H1 (cell line): ENCODE measurements around the gene CBL. TPM values are rescaled to one million over a fixed set of nuclear protein-coding genes. Genes with fewer than 3 reads are reported as not detected.

ENCODE experiments used
- CTCF ChIA-PET: fragments of 300-600 bp; sonication (Branson Sonifier 250); formaldehyde crosslinking; loops from one replicate; lab custom pipeline; 2021; ENCODE audit not compliant: partially characterized antibody; lab: Charles Lee
- POLR2A ChIA-PET: fragments of 300-600 bp; sonication (Branson Sonifier 250); formaldehyde crosslinking; loops from one replicate; lab custom pipeline; 2021; ENCODE audit warnings: inconsistent platforms; ENCODE audit not compliant: partially characterized antibody; lab: Charles Lee
- DNase-seq, 2 experiments: peaks; one replicate each; pipeline versions ENCODE4 v3.0.0 to v3.0.0-alpha.2; 2010 to 2022; ENCODE audit warnings: low spot score in 2 of 2, low read depth in 1 of 2, mixed read lengths in 1 of 2
- FAIRE-seq: peaks from 2 replicates; lab custom pipeline; 2011; peaks lifted over from hg19 to GRCh38; lab: Jason Lieb, UNC
- H2AFZ ChIP-seq: 2 replicates; pipeline ENCODE4 v1.8.1; 2012; ENCODE audit warnings: low read length, inconsistent platforms
- H2AK5ac ChIP-seq: 2 replicates; pipeline ENCODE4 v1.6.1; 2013; ENCODE audit warnings: low read depth, low read length
- H2BK120ac ChIP-seq: replicated peaks from 2 replicates; pipeline ENCODE3; 2013; ENCODE audit warnings: low read depth, low read length, inconsistent platforms
- H2BK12ac ChIP-seq: 2 replicates; pipeline ENCODE4 v1.6.1; 2013; ENCODE audit warnings: low read depth, low read length
- H2BK15ac ChIP-seq: 2 replicates; pipeline ENCODE4 v1.6.1; 2013; ENCODE audit warnings: low read length
- H2BK20ac ChIP-seq: 2 replicates; pipeline ENCODE4 v1.6.1; 2013; ENCODE audit warnings: low read length
- H2BK5ac ChIP-seq: 2 replicates; pipeline ENCODE4 v1.6.1; 2013; ENCODE audit warnings: low read depth, low read length
- H3K14ac ChIP-seq: 2 replicates; pipeline ENCODE4 v1.6.1; 2013; ENCODE audit warnings: inconsistent platforms; ENCODE audit not compliant: insufficient read length
- H3K18ac ChIP-seq: 2 replicates; pipeline ENCODE4 v1.6.1; 2013; ENCODE audit warnings: low read length; ENCODE audit errors: extremely low read depth
- H3K23ac ChIP-seq: 2 replicates; pipeline ENCODE4 v1.6.1; 2013; ENCODE audit warnings: inconsistent platforms; ENCODE audit not compliant: insufficient read length
- H3K23me2 ChIP-seq: 2 replicates; pipeline ENCODE4 v1.6.1; 2013; ENCODE audit warnings: low read depth, low read length
- H3K27ac ChIP-seq: 2 replicates; pipeline ENCODE4 v1.6.1; 2011; ENCODE audit warnings: low read depth, low read length, inconsistent platforms
- H3K27me3 ChIP-seq, 4 experiments: replicated peaks in 1 of 4; 1 replicate in 1 of 4; 2 replicates in 3 of 4; pipeline versions ENCODE4 v1.6.1 to v1.8.1; 2011 to 2013; ENCODE audit warnings: low read length in 3 of 4, mild to moderate bottlenecking in 3 of 4, inconsistent platforms in 2 of 4, mixed read lengths in 2 of 4, moderate library complexity in 1 of 4; ENCODE audit not compliant: control insufficient read depth in 3 of 4, insufficient read depth in 3 of 4; ENCODE audit errors: extremely low read depth in 1 of 4
- H3K36me3 ChIP-seq, 4 experiments: 2 replicates each; pipeline versions ENCODE4 v1.6.1 to v1.8.1; 2011 to 2013; ENCODE audit warnings: mild to moderate bottlenecking in 4 of 4, low read length in 3 of 4, moderate library complexity in 2 of 4, control low read depth in 1 of 4, inconsistent platforms in 1 of 4; ENCODE audit not compliant: insufficient read depth in 4 of 4, control insufficient read depth in 2 of 4
- H3K4ac ChIP-seq: replicated peaks from 2 replicates; pipeline ENCODE3; 2013; ENCODE audit warnings: low read length, low read depth, mixed read lengths, inconsistent platforms; ENCODE audit not compliant: insufficient read length
- H3K4me1 ChIP-seq, 4 experiments: replicated peaks in 1 of 4; 1 replicate in 1 of 4; 2 replicates in 3 of 4; pipeline versions ENCODE4 v1.6.1 to v1.8.1; 2011 to 2013; ENCODE audit warnings: low read length in 3 of 4, inconsistent platforms in 2 of 4, mixed read lengths in 1 of 4; ENCODE audit not compliant: insufficient read depth in 4 of 4, control insufficient read depth in 3 of 4
- H3K4me2 ChIP-seq, 2 experiments: 2 replicates each; pipeline versions ENCODE4 v1.6.1 to v1.8.1; 2011 to 2013; ENCODE audit warnings: low read depth in 2 of 2, low read length in 2 of 2, control low read depth in 1 of 2, inconsistent platforms in 1 of 2, mild to moderate bottlenecking in 1 of 2; ENCODE audit not compliant: insufficient read depth in 1 of 2
- H3K4me3 ChIP-seq, 4 experiments: fragments of 200-600, 300-600 bp in 1 of 4; sonication (generic), shearing (Covaris generic), sonication (Bioruptor Twin) in 1 of 4; 2 replicates each; pipeline versions ENCODE4 v1.5.1 to v1.8.1; 2011 to 2016; ENCODE audit warnings: low read length in 4 of 4, low read depth in 3 of 4, control low read depth in 2 of 4, inconsistent platforms in 2 of 4, mild to moderate bottlenecking in 2 of 4, mixed read lengths in 1 of 4, moderate library complexity in 1 of 4; ENCODE audit not compliant: insufficient read depth in 2 of 4; ENCODE audit errors: extremely low read depth in 1 of 4
- H3K56ac ChIP-seq: replicated peaks from 2 replicates; pipeline ENCODE3; 2013; ENCODE audit warnings: low read depth, mild to moderate bottlenecking, mixed read lengths, low read length, inconsistent platforms; ENCODE audit not compliant: insufficient read length
- H3K79me1 ChIP-seq: 2 replicates; pipeline ENCODE4 v1.6.1; 2013; ENCODE audit warnings: low read depth, low read length, control low read depth
- H3K79me2 ChIP-seq, 2 experiments: 2 replicates each; pipeline versions ENCODE4 v1.6.1 to v1.8.1; 2012 to 2013; ENCODE audit warnings: low read length in 2 of 2, mild to moderate bottlenecking in 2 of 2, inconsistent platforms in 1 of 2; ENCODE audit not compliant: insufficient read depth in 2 of 2, control insufficient read depth in 1 of 2
- H3K9ac ChIP-seq, 4 experiments: replicated peaks in 1 of 4; 1 replicate in 1 of 4; 2 replicates in 3 of 4; pipeline versions ENCODE4 v1.6.1 to v1.8.1; 2011 to 2013; ENCODE audit warnings: low read depth in 3 of 4, low read length in 3 of 4, control low read depth in 2 of 4, mild to moderate bottlenecking in 2 of 4, moderate library complexity in 2 of 4, inconsistent platforms in 1 of 4; ENCODE audit errors: extremely low read depth in 1 of 4
- H3K9me3 ChIP-seq, 2 experiments: 2 replicates each; pipeline versions ENCODE4 v1.6.1 to v1.8.1; 2012 to 2013; ENCODE audit warnings: mild to moderate bottlenecking in 2 of 2, moderate library complexity in 2 of 2, control low read depth in 1 of 2, inconsistent platforms in 1 of 2, low read depth in 1 of 2, low read length in 1 of 2, mixed read lengths in 1 of 2; ENCODE audit not compliant: insufficient read depth in 2 of 2
- H4K20me1 ChIP-seq, 2 experiments: replicated peaks in 1 of 2; 2 replicates each; pipeline versions ENCODE3 to v1.8.1; 2011 to 2013; ENCODE audit warnings: inconsistent platforms in 2 of 2, low read length in 2 of 2, mild to moderate bottlenecking in 1 of 2; ENCODE audit not compliant: insufficient read depth in 2 of 2, control insufficient read depth in 1 of 2
- H4K5ac ChIP-seq: 2 replicates; pipeline ENCODE4 v1.6.1; 2013; ENCODE audit warnings: low read length, low read depth, mixed read lengths, inconsistent platforms; ENCODE audit not compliant: insufficient read length
- H4K8ac ChIP-seq: 2 replicates; pipeline ENCODE4 v1.8.0; 2013; ENCODE audit warnings: mild to moderate bottlenecking, moderate library complexity, low read length, inconsistent platforms; ENCODE audit not compliant: insufficient read depth; ENCODE audit errors: extremely low read depth
- H4K91ac ChIP-seq: replicated peaks from 2 replicates; pipeline ENCODE3; 2013; ENCODE audit warnings: low read length, mixed read lengths, inconsistent platforms; ENCODE audit not compliant: insufficient read length
- BCL11A ChIP-seq, 2 experiments: IDR thresholded peaks; one replicate each; pipeline ENCODE4 v1.6.1; 2011; ENCODE audit warnings: low read depth in 2 of 2, low read length in 2 of 2, mild to moderate bottlenecking in 2 of 2
- CHD2 ChIP-seq: IDR thresholded peaks from 2 replicates; pipeline ENCODE4 v1.6.1; 2012; ENCODE audit warnings: low read length, improper control_type of control experiment
- HDAC6 ChIP-seq: IDR thresholded peaks from one replicate; pipeline ENCODE4 v1.7.1; 2012; ENCODE audit warnings: low read depth, mild to moderate bottlenecking, inconsistent platforms, low read length, moderate library complexity
- JUND ChIP-seq: IDR thresholded peaks from 2 replicates; pipeline ENCODE4 v1.6.1; 2011; ENCODE audit warnings: mild to moderate bottlenecking, improper control_type of control experiment, low read length
- MAFK ChIP-seq: IDR thresholded peaks from 2 replicates; pipeline ENCODE4 v1.6.1; 2012; ENCODE audit warnings: low read depth, mild to moderate bottlenecking, improper control_type of control experiment, low read length
- RBBP5 ChIP-seq: IDR thresholded peaks from 2 replicates; pipeline ENCODE4 v1.7.1; 2012; ENCODE audit warnings: low read depth, mild to moderate bottlenecking, inconsistent platforms, low read length, moderate library complexity, borderline replicate concordance
- RFX5 ChIP-seq: IDR thresholded peaks from 2 replicates; pipeline ENCODE4 v1.6.1; 2011; ENCODE audit warnings: low read depth, low read length, improper control_type of control experiment, borderline replicate concordance
- TBP ChIP-seq: IDR thresholded peaks from 2 replicates; pipeline ENCODE4 v1.6.1; 2011; ENCODE audit warnings: low read depth, low read length, improper control_type of control experiment
- USF2 ChIP-seq: IDR thresholded peaks from 2 replicates; pipeline ENCODE4 v1.6.1; 2011; ENCODE audit warnings: low read length, improper control_type of control experiment
- ZNF274 ChIP-seq: IDR thresholded peaks from 2 replicates; pipeline ENCODE4 v1.7.0; 2012; ENCODE audit warnings: low read length, borderline replicate concordance; ENCODE audit errors: extremely low read depth
- WGBS, 2 experiments: shearing (Covaris generic) in 1 of 2; methylation state at CpG; one replicate each; pipeline versions ENCODE4 v1.1.6 to v1.1.7; 2013 to 2015; ENCODE audit warnings: low lambda C conversion rate in 2 of 2, mixed read lengths in 2 of 2, inconsistent platforms in 1 of 2, low coverage in 1 of 2, missing lambda C conversion rate in 1 of 2; ENCODE audit not compliant: insufficient replicate concordance in 2 of 2, insufficient coverage in 1 of 2, insufficient read length in 1 of 2; ENCODE audit errors: extremely low coverage in 1 of 2, missing lambda C conversion rate in 1 of 2; 5-methylcytosine and 5-hydroxymethylcytosine counted together
- polyA plus RNA-seq, 7 experiments: library from polyadenylated mRNA; depleted of rRNA in 3 of 7; stranded (reverse) in 5 of 7; unstranded in 2 of 7; fragments of >200 nt in 5 of 7; fragments of 200-250 nt in 2 of 7; gene quantifications; 1 replicate in 5 of 7; 2 replicates in 1 of 7; 4 replicates in 1 of 7; pipeline versions ENCODE4 v1.2.1 to v1.2.3, GENCODE V29; 2011 to 2013; ENCODE audit warnings: missing spikeins in 2 of 7, mixed read lengths in 2 of 7
- total RNA-seq: library from RNA; stranded (reverse); fragmentation: NEBNext Ultra II Directional; extraction: Animal tissue kit (Norgen Biotek cat#: 25700); gene quantifications from 2 replicates; pipeline ENCODE4 v1.2.1, GENCODE V29; 2021

CBL gene
- total and polyA plus RNA-seq, 2 of the 8 experiments (the other 6 are each of a cell fraction or from before 2014, with no cell fraction given), result 23.1 to 57.8 TPM

DNA sequence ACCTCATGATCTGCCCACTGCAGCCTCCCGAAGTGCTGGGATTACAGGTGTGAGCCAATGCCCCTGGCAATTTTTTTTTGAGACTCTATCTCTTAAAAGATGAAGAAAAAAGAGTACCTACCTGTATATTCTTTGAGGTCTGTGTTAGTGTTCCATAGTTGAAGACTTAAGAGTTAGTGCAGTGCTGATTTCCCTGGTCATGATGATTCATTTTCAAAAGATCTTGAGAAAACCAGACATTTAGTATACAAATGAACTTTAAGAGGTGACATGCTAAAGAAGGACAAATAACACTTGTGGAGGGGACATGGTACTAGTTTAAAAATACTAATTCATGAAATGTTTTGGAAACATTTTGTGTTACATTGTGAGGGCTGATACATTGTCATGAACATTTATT lies 17.7 kb downstream of the CBL start:
- Histone ChIP-seq H2BK120ac (no peak overlapping the region), H3K79me2 (peaks cover 0 to 92% of the 10 kb centered on the region in 2 experiments; a peak in 3 of 4 replicates), H3K56ac (no peak overlapping the region), H4K20me1 (peaks cover 2 to 8% of the 10 kb centered on the region in 2 experiments), H3K27me3 (no peaks in the 10 kb centered on the region), H2AFZ (no peak overlapping the region), H3K79me1 (peaks cover 3% of the 10 kb centered on the region), H3K4me3 (no peak overlapping the region), H3K18ac (no peak overlapping the region), H3K9ac (no peak overlapping the region), H3K14ac (no peak overlapping the region), H2AK5ac (no peak overlapping the region), H2BK12ac (no peak overlapping the region), H3K4me1 (no peaks in the 10 kb centered on the region), H3K23ac (no peak overlapping the region), H4K5ac (no peak overlapping the region), H3K27ac (no peak overlapping the region), H3K36me3 (no peaks in the 10 kb centered on the region), H3K9me3 (no peaks in the 10 kb centered on the region), H2BK15ac (no peak overlapping the region), H4K8ac (no peak overlapping the region), H3K4ac (no peak overlapping the region), H4K91ac (no peak overlapping the region), H3K4me2 (no peak overlapping the region), H2BK5ac (no peak overlapping the region), H3K23me2 (no peaks in the 10 kb centered on the region), H2BK20ac (no peak overlapping the region)
- no peak for FAIRE-seq
- ChIA-PET POLR2A (interaction anchor here (0.6 to 1.2 kb wide), 2 partner anchors 13 to 36 kb away, joined by 3 to 4 read pairs; no protein-coding TSS in a partner anchor), CTCF (no interaction called here)
- 78% methylated on average over 1 of the region's 1 CpG; no CpG with 5 or more reads in 1 of the 2 experiments for WGBS, 2 experiments
- no peak for DNase-seq
- no peak for TF ChIP-seq BCL11A (IDR thresholded peaks at IDR 0.05; ENCODE audit: low read depth in 2 of 2, low read length in 2 of 2)
- TF ChIP-seq USF2, result no peak
- no peak for TF ChIP-seq TBP
- no peak for TF ChIP-seq RBBP5
- no peak for TF ChIP-seq RFX5
- TF ChIP-seq HDAC6, result no peak
- TF ChIP-seq ZNF274, result no peak
- TF ChIP-seq MAFK, result no peak
- no peak for TF ChIP-seq JUND
- TF ChIP-seq CHD2, result no peak
